Transverse colon (tissue), 4 donors: Measurements from ENCODE around the gene INTS7. TPM values are rescaled to one million over a fixed set of nuclear protein-coding genes. Genes with fewer than 3 reads are reported as not detected.
"Not testable (repeated sequence)": the region's sequence is repeated elsewhere in the genome, so short reads cannot be mapped to it uniquely, and the experiment has no call there.

Experiments
- DNase-seq: peaks from one replicate; pipeline ENCODE4 v3.0.0-alpha.2; 2019
- H3K27ac ChIP-seq, 4 donors: fragments of 200-600 bp; sonication (generic); 2 replicates each; pipeline ENCODE4 v1.5.1; 2016 to 2018; ENCODE audit warnings: inconsistent platforms in 4 of 4
- H3K27me3 ChIP-seq: fragments of 200-600 bp; sonication (generic); 2 replicates; pipeline ENCODE4 v1.5.1; 2017; ENCODE audit warnings: inconsistent platforms
- H3K36me3 ChIP-seq, 4 donors: fragments of 200-600 bp; sonication (generic); 2 replicates each; pipeline ENCODE4 v1.5.1; 2017 to 2019; ENCODE audit warnings: inconsistent platforms in 4 of 4
- H3K4me1 ChIP-seq, 4 donors: fragments of 200-600 bp; sonication (generic); 2 replicates each; pipeline ENCODE4 v1.5.1; 2017 to 2020; ENCODE audit warnings: inconsistent platforms in 4 of 4
- H3K4me3 ChIP-seq, 4 donors: fragments of 200-600 bp; sonication (generic); 1 replicate in 1 of 4; 2 replicates in 3 of 4; pipeline versions ENCODE4 v1.5.1 to v1.6.1; 2017 to 2019; ENCODE audit warnings: inconsistent platforms in 4 of 4
- H3K9me3 ChIP-seq, 2 donors: fragments of 200-600 bp; sonication (generic); 2 replicates each; pipeline ENCODE4 v1.5.1; 2017 to 2019; ENCODE audit warnings: inconsistent platforms in 2 of 2
- CTCF ChIP-seq, 5 experiments: fragments of 200-600 bp in 3 of 5; fragments of 450-650 bp in 2 of 5; sonication (generic) in 3 of 5; IDR thresholded peaks; 1 replicate in 2 of 5; 2 replicates in 3 of 5; pipeline ENCODE4 v1.5.1; 2016 to 2017; ENCODE audit warnings: antibody characterized with exemption in 5 of 5, inconsistent platforms in 3 of 5, mild to moderate bottlenecking in 2 of 5, moderate library complexity in 1 of 5
- EP300 ChIP-seq: sonication (generic); formaldehyde crosslinking; IDR thresholded peaks from one replicate; pipeline ENCODE4 v1.6.1; 2017; ENCODE audit warnings: antibody characterized with exemption, low read depth
- POLR2A ChIP-seq: fragments of 450-650 bp; IDR thresholded peaks from one replicate; pipeline ENCODE4 v1.6.1; 2016; ENCODE audit warnings: antibody characterized with exemption, mild to moderate bottlenecking, moderate library complexity
- POLR2AphosphoS5 ChIP-seq, 3 donors: sonication (generic); formaldehyde crosslinking; IDR thresholded peaks; one replicate each; pipeline ENCODE4 v1.6.1; 2016; ENCODE audit warnings: antibody characterized with exemption in 3 of 3
- WGBS, 2 donors: methylation state at CpG; one replicate each; pipeline ENCODE4 v1.1.5; 2018; ENCODE audit warnings: low coverage in 1 of 2; 5-methylcytosine and 5-hydroxymethylcytosine counted together
- in situ Hi-C, 4 donors: fragments of 200-750 bp; cut with MboI; loops; one replicate each; pipeline versions ENCODE4 v1.15.0 to v1.15.1; 2017; ENCODE audit warnings: low sequenced_read_pairs in 3 of 4, low pct_ligation_motif_present in 1 of 4, low pct_unique_long_range_greater_than_20kb in 1 of 4
- intact Hi-C: fragments of 100-400 bp; cut with DNase I; formaldehyde crosslinking; loops from one replicate; pipeline ENCODE4 v1.15.1; 2023; ENCODE audit warnings: low total_unique reads
- total RNA-seq, 4 donors: library from RNA; depleted of rRNA; stranded (reverse); fragments of >200 nt; gene quantifications; one replicate each; pipeline ENCODE4 v1.1.0, GENCODE V29; 2016

INTS7 gene
- total RNA-seq, 4 donors from 2014 or later, result 7.1 to 10.0 (median 9.5) TPM

DNA sequence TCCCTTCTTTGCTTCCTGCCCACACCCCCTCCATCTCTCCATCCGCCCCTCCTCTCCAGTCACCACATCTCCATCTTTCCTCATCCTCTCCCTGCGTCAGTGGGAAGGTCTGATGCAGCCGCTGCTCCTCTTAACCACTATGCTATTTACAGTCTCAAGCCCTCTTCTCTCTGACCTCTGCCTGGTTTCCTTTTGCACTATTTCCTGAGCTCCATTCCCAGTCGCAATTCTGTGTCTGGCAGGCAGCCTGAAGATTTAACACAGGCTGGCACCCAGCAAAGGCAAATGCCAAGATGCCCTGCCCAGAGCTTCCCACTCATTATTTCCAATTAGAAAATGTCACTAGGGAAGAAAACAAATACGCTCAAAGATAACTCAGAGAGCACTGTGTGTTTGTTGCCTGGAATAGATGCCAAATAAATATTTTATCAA lies 115.2 kb downstream of the INTS7 start:
- H3K27me3 ChIP-seq, result no peaks in the 10 kb centered on the region
- 34 to 37% methylated on average over 2 to 5 of the region's 5 CpGs for WGBS, 2 donors
- no peaks in the 10 kb centered on the region for H3K9me3 ChIP-seq
- intact Hi-C loops (no loop called here), in situ Hi-C loops (no loop called here)
- no peak for DNase-seq
- TF ChIP-seq CTCF (IDR thresholded peaks at IDR 0.05), result no peak
- no peak for TF ChIP-seq EP300
- TF ChIP-seq POLR2AphosphoS5 (IDR thresholded peaks at IDR 0.05), result no peak
- no peak for TF ChIP-seq POLR2A
- H3K4me3 ChIP-seq, result no peak overlapping the region
- H3K36me3 ChIP-seq, result no peaks in the 10 kb centered on the region
- H3K4me1 ChIP-seq, result peaks cover 0 to 24% (median 10%) of the 10 kb centered on the region in 4 donors
- H3K27ac ChIP-seq, result peak overlapping the region in 2 of 4 donors; percentile 8 to 9

DNA sequence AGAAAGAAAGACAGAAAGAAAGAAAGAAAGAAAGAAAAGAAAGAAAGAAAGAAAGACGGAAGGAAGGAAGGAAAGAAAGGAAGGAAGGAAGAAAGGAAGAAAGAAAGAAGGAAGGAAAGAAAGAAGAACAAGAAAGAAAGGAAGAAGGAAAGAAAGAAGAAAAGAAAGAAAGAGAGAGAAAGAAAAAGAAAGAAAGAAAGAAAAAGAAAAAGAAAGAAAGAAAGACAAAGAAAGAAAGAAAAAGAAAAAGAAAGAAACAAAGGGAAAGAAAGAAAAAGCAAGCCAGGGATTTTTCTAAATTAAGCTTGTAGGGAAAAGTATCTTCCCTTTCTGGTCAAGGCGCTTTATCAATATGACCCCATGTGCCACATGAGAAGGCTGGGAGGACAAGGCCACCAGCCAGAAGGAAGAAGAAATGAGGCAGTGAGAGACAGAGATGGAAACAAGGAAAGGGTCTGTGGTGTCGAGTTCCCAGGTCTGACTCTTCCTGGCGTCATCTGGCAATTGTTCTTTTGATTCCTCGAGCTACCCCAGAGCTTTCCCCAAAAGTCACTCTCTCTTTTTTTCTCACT lies 116.4 kb downstream of the INTS7 start:
- 89 to 92% methylated on average over 5 of the region's 5 CpGs for WGBS, 2 donors
- H3K27ac ChIP-seq, result no peak overlapping the region
- H3K4me3 ChIP-seq, result no peak overlapping the region
- H3K27me3 ChIP-seq, result no peaks in the 10 kb centered on the region
- intact Hi-C loops (no loop called here), in situ Hi-C loops (no loop called here)
- no peaks in the 10 kb centered on the region for H3K36me3 ChIP-seq
- TF ChIP-seq POLR2AphosphoS5 (IDR thresholded peaks at IDR 0.05) (no peak), CTCF (IDR thresholded peaks at IDR 0.05) (no peak), POLR2A (no peak), EP300 (no peak)
- no peak for DNase-seq
- H3K9me3 ChIP-seq, result no peaks in the 10 kb centered on the region
- H3K4me1 ChIP-seq, result peaks cover 0 to 24% (median 10%) of the 10 kb centered on the region in 4 donors

DNA sequence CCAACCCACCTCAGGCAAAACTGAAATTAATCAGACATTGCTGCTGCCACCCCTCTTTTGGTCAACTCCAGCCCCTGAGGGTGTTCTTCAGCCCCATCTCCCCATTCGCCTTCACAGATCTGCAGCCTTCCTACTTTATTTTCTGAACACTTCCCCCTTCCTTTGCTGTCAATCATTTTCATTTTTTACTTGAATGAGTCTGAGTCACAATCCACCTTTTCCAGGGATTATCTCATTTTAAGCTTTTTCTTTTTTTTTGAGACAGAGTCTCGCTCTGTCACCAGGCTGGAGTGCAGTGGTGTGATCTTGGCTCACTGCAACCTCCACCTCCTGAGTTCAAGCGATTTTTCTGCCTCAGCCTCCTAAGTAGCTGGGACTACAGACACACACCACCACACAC lies 118.9 kb downstream of the INTS7 start:
- intact Hi-C loops, H3K4me3 ChIP-seq, H3K9me3 ChIP-seq, H3K27me3 ChIP-seq, DNase-seq, H3K27ac ChIP-seq, H3K36me3 ChIP-seq, in situ Hi-C loops: not testable (repeated sequence)
- peaks cover 3 to 35% (median 14%) of the 10 kb centered on the region in 4 donors for H3K4me1 ChIP-seq
- 85 to 94% methylated on average over 2 to 3 of the region's 3 CpGs for WGBS, 2 donors

- TF ChIP-seq CTCF (IDR thresholded peaks at IDR 0.05), result no peak
- no peak for TF ChIP-seq EP300
- no peak for TF ChIP-seq POLR2A
- no peak for TF ChIP-seq POLR2AphosphoS5 (IDR thresholded peaks at IDR 0.05)
- 68 to 80% methylated on average over 1 to 2 of the region's 2 CpGs for WGBS, 2 donors
- Histone ChIP-seq H3K27me3 (no peaks in the 10 kb centered on the region), H3K9me3 (no peaks in the 10 kb centered on the region), H3K36me3 (no peaks in the 10 kb centered on the region), H3K4me3 (no peak overlapping the region), H3K4me1 (peaks cover 6 to 40% (median 17%) of the 10 kb centered on the region in 4 donors), H3K27ac (no peak overlapping the region)
- DNase-seq, result no peak
- in situ Hi-C loops, result no loop called here
- intact Hi-C loops, result no loop called here
Measured at GRCh38 chr1:211915924-211916323, 119.4 kb downstream of the INTS7 start.
